ENCODE data around the gene HEATR1.

DNA sequence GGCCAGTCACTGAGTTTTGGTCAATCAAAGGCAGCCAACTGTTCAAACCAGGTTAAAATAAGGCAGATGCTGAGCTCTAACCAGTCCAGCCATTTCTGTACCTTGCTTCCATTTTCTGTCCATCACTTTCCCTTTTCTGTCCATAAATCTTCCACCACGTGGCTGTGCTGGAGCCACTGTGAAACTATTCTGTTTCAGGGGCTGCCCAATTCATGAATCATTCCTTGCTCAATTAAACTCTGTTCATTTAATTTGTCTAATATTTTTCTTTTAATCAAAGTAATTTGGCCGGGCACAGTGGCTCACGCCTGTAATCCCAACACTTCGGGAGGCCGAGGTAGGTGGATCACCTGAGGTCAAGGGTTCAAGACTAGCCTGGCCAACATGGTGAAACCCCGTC is 103.2 kb downstream of the HEATR1 start:
- TF ChIP-seq, protein P1, sequence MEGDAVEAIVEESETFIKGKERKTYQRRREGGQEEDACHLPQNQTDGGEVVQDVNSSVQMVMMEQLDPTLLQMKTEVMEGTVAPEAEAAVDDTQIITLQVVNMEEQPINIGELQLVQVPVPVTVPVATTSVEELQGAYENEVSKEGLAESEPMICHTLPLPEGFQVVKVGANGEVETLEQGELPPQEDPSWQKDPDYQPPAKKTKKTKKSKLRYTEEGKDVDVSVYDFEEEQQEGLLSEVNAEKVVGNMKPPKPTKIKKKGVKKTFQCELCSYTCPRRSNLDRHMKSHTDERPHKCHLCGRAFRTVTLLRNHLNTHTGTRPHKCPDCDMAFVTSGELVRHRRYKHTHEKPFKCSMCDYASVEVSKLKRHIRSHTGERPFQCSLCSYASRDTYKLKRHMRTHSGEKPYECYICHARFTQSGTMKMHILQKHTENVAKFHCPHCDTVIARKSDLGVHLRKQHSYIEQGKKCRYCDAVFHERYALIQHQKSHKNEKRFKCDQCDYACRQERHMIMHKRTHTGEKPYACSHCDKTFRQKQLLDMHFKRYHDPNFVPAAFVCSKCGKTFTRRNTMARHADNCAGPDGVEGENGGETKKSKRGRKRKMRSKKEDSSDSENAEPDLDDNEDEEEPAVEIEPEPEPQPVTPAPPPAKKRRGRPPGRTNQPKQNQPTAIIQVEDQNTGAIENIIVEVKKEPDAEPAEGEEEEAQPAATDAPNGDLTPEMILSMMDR (conservative IDR thresholded peaks at IDR 0.05; ENCODE audit: low read length), result no peak
- TF ChIP-seq EZH2phosphoT487 (IDR thresholded peaks at IDR 0.05; ENCODE audit: borderline replicate concordance, low read depth, low read length), result no peak
